Activated CD4-positive, alpha-beta T cell treated with anti-CD3 and anti-CD28 coated beads, Interleukin-2, amount 50 U/mL, for 48 hours (primary cell): ENCODE results near the gene UBE2H.
"Not testable (repeated sequence)": the region's sequence is repeated elsewhere in the genome, so short reads cannot be mapped to it uniquely, and the experiment has no call there.

Source experiments
- DNase-seq, 2 experiments: peaks; one replicate each; pipeline ENCODE4 v3.0.0-alpha.2; 2020

Gene UBE2H

GRCh38 chr7:129840757-129841156 is 112.0 kb downstream of the UBE2H start:
- DNase-seq, result no peak

- no peak for DNase-seq
Observed at GRCh38 chr7:129836983-129837382, 115.8 kb downstream of the UBE2H start.

- no peak for DNase-seq
Observed at GRCh38 chr7:129835569-129835968, 117.2 kb downstream of the UBE2H start.

GRCh38 chr7:129833353-129833752 is 119.4 kb downstream of the UBE2H start:
- not testable (repeated sequence) for DNase-seq

- no peak for DNase-seq
Observed at GRCh38 chr7:129832701-129833227, 120.0 kb downstream of the UBE2H start.

GRCh38 chr7:129832282-129832681 is 120.5 kb downstream of the UBE2H start:
- DNase-seq, result no peak

- no peak for DNase-seq
Observed at GRCh38 chr7:129831424-129832058, 121.2 kb downstream of the UBE2H start.

- DNase-seq, result no peak
Observed at GRCh38 chr7:129830949-129831348, 121.8 kb downstream of the UBE2H start.

- peak; percentile 59 to 64 for DNase-seq
Observed at GRCh38 chr7:129829737-129830631, 122.8 kb downstream of the UBE2H start.

GRCh38 chr7:129828989-129829736 is 123.6 kb downstream of the UBE2H start:
- DNase-seq, result peak; percentile 28 to 47

GRCh38 chr7:129828078-129828762 is 124.5 kb downstream of the UBE2H start:
- no peak for DNase-seq

GRCh38 chr7:129827467-129827990 is 125.2 kb downstream of the UBE2H start:
- DNase-seq, result no peak

GRCh38 chr7:129826895-129827294 is 125.9 kb downstream of the UBE2H start:
- DNase-seq, result not testable (repeated sequence)

- peak; percentile 93 to 94 for DNase-seq
Observed at GRCh38 chr7:129825209-129825970, 127.4 kb downstream of the UBE2H start.

- peak; percentile 45 to 56 for DNase-seq
Observed at GRCh38 chr7:129824291-129825208, 128.2 kb downstream of the UBE2H start.

GRCh38 chr7:129823143-129823542 is 129.6 kb downstream of the UBE2H start:
- not testable (repeated sequence) for DNase-seq

- DNase-seq, result no peak
Observed at GRCh38 chr7:129821476-129821875, 131.3 kb downstream of the UBE2H start.

- DNase-seq, result no peak
Observed at GRCh38 chr7:129816742-129817141, 136.0 kb downstream of the UBE2H start.

- DNase-seq, result no peak
Observed at GRCh38 chr7:129807863-129808262, 144.9 kb downstream of the UBE2H start.
